Stimulated activated CD4-positive, alpha-beta T cell treated with anti-CD3 and anti-CD28 coated beads, Interleukin-12 subunit alpha, Interleukin-12 subunit beta, amount 100 ng/mL, for 24 hours (primary cell): Measurements from ENCODE around the gene TNNT3.
"Not testable (repeated sequence)": the region's sequence is repeated elsewhere in the genome, so short reads cannot be mapped to it uniquely, and the experiment has no call there.

Experiments
- DNase-seq, 2 experiments: peaks; one replicate each; pipeline ENCODE4 v3.0.0-alpha.2; 2020; ENCODE audit warnings: low read depth in 2 of 2

The TNNT3 gene

DNA sequence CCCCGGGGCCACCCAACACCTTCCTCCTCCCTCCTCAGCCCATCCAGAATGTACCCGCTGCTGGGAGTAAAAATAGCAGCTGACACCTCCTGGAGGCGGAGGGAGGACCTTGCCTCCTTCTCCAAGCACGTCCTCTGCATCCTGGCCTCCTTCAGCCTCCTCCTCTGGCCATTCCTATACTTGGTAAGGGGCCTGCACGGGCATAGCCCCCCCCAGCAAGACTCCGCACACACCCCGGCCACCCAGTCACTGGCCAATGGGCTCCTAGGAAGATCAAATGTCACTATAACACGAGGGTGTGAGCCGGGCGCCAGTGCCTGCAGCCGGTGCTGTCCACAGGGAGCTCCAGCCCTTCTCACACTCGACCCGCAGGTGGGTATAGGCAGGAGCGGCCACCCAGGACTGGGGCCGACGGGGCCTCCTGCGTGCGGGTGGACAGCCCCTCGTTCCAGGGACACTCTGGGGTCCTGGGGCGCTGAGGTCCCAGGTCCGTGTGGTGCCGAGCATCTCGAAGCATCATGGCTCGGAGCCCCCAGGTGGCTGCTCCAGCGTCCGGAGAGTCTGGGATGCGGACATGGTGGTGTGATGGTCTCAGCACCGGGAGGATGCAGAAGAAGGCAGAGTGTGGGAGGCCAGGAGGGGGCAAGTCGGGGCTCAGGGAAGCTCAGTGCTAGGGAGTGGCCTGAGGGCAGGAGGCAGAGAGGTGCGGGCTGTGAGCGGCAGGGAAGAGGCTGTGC is at the start of gene TNNT3:
Gene TNNT3 (plus strand): TSS at position 313 of the 737 bp plus-strand sequence. CDS start 3,172 bp downstream, outside the sequence.
- no peak for DNase-seq

DNA sequence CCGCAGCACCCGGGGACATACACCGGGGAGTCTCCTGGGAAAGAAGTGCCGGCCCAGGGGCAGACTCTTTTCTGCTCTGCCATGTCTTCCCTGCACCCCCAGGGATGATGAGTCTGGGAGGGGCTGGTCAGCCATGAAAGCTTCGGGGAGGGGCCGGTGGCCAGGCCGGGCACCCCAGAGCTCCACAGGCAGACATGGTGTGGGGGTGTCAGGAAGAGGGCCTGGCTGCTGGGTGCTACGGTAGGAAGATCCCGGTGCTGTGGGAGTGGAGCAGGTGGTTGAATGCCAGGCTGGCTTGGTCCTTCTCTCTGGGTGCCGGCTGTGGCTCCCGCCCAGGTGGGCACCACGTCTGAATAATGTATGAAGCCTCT is 49.2 kb upstream of the TNNT3 start:
- no peak for DNase-seq

DNA sequence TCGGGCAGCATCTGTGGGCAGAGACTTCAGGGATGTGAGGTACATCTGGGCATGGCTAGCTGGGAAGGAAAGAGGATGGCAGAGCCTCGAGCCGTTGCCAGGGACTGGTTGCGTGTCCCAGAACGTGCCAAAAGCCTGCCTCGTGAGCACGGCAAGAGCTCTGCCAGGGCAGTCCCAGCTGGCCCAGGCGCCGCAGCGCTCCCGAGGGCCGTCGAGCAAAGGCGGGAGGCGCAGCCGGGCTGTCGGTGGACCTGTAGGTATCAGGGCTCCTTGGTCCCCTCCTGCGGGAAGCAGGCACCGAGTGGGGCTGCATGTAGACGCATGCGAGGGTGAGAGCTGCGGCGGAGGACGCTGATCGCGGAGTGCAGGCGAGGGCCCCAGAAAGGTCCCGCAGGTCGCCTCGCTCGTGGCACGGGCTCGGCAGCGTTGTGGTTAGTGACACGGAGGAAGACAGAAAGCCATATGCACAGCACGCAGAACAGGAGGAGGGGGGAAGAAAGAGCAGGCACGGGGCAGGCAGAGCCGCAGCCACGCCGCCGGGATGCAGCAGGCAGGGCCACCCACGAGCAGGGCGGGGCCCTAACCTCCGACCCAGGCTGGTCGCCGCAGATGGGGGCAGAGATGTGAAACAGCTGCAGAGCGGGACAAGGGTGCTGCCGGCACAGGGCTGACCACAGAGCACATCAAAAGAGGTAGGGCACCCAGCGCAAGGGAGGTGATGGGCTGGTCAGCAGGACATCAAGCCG is 48.6 kb upstream of the TNNT3 start:
- no peak for DNase-seq

DNA sequence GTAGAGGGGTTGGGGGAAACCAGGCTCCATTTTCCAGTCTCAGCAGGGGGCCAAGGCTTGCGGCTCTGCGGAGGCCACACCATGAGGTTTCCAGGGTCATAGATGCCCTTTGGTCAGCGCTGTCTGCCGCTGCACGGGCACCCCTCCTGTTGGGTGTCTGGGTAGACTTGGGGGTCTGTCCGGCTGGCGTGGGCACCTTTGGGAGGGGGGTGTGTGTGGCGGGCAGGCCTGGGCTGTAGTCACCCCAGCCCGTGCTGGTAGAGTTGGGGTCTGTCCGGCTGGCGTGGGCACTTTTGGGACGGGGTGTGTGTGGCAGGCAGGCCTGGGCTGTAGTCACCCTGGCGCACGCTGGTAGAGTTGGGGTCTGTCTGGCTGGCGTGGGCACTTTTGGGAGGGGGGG is 48.0 kb upstream of the TNNT3 start:
- DNase-seq, result no peak

DNA sequence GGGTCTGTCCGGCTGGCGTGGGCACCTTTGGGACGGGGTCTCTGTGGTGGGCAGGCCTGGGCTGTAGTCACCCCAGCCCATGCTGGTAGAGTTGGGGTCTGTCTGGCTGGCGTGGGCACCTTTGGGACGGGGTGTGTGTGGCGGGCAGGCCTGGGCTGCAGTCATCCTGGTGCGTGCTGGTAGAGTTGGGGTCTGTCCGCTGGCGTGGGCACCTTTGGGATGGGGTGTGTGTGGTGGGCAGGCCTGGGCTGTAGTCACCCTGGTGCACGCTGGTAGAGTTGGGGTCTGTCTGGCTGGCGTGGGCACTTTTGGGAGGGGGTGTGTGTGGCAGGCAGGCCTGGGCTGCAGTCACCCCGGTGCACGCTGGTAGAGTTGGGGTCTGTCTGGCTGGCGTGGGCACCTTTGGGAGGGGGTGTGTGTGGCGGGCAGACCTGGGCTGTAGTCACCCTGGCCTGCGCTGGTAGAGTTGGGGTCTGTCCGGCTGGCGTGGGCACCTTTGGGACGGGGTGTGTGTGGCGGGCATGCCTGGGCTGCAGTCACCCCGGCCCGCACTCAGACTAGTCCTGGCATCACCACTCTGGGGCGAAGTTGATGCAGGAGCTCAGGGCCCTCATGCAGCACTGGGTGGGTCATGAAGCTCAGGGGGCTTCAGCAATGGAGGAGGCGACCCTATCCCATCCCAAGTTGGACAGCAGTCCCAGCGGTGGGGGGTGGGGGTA is 47.1 kb upstream of the TNNT3 start:
- DNase-seq, result no peak

DNA sequence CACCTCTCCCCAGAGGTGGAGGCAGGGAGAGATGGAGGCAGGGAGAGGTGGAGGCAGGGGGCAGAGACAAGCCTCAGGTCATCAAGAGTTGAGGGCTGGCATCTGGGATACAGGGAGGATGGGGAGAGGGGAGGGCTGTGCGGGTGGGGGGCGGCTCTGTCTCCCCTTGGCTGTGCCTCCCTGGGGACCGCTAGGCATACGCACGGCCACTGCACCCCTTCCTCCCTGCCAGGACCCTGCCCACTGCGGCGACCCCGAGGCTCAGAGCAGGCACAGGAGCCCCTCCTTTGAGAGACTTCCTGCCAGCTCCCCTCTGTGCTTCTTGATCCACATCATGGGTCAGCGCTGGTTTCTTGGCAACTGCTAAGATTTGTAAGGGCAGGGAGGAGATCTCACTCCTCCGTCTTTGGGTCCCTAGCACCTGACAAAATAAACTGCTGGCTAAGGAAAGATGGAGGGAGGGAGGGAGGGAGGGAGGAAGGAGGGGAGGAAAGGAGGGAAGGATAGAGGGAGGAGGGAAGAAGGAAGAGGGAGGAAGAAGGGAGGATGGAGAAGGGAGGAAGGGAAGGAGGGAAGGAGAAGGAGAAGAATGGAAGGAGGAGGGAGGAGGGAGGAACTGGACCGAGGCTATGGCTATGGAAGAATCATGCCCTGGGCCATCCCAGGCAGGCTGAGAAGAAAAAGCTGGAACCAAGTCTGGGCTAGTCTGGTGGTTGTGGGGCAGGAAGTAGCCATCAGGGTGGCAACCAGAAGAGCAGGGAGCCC is 46.3 kb upstream of the TNNT3 start:
- DNase-seq, result no peak

DNA sequence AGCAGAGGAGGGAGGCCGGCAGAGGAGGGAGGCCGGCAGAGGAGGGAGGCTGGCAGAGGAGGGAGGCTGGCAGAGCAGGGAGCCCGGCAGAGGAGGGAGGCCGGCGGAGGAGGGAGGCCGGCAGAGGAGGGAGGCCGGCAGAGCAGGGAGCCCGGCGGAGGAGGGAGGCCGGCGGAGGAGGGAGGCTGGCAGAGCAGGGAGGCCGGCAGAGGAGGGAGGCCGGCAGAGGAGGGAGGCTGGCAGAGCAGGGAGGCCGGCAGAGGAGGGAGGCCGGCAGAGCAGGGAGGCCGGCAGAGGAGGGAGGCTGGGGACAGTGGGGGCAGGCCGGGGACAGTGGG is 45.7 kb upstream of the TNNT3 start:
- DNase-seq, result not testable (repeated sequence)

DNA sequence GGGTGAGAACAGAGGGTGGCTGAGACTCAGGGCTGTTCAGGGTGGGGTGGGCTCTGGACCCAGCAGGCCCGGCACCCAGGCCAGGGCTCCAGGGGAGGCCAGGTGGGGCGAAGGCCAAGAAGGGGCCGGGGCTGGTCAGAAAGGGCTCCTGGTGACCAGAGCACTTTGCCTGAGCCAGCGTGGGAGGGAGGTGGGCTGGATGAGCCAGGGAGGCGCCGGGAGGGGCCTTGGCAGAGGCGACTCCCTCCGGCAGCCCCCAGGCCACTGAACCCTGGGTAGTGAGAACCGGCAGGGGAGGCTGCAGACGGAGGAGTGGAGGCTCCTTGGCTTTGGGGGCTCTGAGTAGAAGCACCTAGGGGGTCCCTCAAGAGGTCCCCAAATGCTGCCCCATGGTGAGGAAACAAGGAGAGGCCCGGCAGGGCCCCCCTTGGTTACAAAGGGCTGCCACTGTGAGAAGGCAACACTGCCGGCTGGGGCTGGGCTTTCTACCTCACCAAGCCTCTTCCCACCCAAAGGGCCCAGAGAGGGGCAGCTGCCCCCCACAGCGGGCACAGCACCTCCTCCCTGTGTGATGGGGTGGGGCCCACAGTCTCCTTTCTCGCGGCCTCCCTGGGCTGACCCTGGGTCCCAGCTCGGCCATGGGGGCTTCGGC is 44.9 kb upstream of the TNNT3 start:
- not testable (repeated sequence) for DNase-seq

DNA sequence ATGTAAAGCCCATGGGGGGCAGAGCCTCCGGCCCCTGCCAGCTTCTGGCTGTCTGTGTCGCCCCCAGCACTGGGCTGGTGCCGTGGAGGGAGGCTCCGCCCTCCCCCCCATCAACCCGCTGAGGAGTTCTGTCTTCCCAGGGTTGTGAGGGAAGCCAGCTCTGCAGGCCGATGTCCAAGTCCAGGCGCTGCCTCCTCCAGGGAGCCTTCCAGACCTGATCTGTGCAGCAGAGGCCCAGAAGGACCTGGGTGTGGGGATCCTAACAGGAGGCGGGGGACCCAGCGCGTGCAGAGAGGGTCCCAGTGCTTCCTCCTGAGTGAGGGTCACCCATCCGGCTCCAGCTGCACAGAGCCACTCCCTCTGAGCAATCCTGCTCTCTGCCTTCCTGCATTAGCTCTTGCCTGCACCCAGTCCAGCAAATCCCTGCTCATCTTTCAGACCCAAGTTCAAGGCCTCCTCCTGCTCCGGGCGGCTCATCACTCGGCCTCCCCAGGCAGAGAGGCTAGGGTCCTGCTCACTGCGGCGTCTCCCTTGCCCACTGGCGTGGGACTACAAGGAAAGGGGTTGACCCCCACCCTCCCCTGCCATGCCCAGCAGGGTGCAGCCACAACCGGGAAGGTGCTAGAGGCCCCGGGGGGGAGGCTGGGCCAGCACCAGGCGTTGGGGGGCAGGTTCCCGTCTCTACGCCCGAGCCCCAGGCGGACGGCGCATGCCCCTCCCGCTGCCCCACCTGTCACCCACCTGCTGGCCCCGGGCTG is 44.2 kb upstream of the TNNT3 start:
- no peak for DNase-seq

DNA sequence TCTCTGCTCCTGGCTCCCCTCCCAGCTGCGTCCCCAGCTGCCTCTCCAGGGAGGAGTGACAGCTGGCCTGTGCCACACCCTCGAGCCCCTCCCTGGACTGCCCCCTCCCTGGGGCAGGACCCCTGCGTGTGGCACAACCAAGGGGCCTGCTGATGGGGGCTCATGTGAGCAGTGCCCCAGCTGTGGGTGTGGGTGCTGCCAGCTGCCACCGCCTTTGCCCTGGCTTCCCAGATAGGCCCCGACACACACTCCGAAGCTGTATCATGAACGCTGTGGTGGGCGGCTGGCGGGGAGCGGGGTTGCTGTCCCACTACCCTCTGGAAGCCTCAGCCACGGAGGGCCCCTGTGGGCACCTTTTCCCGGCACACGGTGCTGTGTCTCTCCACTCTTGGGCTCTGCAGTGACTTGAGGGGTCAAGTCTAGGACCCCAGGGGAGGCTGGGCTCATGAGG is 43.6 kb upstream of the TNNT3 start:
- not testable (repeated sequence) for DNase-seq

DNA sequence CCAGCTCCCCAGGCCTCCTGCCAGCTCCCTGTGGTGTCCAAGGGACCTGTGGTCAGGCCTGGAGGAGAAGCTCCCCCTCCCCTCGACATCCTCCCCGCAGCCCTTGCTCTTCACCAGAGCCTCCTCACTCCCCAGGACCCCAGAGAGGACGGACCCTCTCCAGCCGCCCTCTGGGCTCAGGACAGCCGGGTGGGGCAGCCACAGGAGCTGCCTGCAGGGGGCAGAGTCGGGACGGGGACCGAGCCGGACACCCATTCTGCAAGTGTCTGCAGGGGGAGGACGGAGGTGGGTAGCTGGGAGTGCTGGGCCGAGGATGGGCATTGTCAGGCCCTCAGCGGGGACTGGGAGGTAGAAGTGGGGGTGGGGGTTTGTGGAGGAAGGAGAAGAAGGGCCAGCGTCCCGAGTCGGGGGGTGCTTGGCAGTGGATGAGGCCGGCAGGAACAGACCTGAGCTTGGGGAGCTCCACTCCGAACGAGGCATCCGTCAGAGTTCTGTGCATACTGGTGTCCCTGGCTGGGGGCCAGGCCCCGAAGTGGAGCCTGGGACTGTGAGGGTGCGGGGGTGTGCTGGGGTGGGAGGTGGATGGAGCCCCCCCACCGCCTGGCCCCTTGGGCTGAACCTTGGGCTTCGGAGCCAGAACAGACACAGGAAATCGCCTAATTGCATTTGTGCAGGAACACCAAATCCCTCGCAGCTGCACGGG is 43.0 kb upstream of the TNNT3 start:
- DNase-seq, result no peak

DNA sequence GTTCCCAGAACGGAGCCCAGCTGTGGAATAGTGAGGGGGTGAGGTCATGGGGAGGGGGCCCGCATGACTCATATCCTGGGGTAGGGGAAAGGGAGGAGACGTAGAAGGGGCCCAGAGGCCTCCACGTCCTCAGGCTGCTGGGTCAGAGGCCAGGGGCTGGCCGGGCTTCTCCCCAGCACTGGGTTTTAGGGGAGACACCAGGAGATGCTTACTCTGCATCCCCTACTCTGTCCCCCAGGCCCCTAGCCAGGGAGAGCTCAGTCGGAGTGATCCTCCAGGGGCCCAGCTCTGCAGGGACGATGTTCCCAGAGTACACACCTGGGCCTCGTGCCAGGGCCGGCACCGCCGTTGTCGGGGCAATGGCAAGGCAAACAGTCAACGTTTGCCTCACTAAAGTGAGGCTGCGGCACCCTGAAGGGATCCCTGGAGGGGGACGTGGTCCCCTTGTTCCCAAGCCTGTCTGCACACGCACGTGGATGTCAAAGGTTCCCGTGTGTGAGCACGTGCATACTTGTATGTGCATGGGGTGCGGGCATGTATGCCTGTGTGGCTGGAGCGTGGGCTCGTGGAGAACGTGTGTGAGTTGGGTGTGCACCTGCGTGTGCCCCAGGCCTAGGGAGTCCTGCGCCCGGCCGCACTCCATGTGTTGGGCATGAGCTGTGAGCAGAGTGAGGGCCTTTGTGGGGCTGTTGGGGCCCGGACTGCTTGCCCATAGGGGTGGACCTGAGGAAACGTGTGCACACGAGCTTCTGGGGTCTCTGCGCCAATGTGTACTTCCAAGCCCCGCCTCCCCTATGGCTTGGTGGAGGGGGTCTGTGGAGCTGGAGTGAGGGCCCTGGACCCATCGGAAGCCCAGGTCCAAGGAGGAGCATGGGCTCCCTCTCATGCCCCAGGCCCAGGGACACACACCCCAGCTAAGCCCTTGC is 42.0 kb upstream of the TNNT3 start:
- no peak for DNase-seq

DNA sequence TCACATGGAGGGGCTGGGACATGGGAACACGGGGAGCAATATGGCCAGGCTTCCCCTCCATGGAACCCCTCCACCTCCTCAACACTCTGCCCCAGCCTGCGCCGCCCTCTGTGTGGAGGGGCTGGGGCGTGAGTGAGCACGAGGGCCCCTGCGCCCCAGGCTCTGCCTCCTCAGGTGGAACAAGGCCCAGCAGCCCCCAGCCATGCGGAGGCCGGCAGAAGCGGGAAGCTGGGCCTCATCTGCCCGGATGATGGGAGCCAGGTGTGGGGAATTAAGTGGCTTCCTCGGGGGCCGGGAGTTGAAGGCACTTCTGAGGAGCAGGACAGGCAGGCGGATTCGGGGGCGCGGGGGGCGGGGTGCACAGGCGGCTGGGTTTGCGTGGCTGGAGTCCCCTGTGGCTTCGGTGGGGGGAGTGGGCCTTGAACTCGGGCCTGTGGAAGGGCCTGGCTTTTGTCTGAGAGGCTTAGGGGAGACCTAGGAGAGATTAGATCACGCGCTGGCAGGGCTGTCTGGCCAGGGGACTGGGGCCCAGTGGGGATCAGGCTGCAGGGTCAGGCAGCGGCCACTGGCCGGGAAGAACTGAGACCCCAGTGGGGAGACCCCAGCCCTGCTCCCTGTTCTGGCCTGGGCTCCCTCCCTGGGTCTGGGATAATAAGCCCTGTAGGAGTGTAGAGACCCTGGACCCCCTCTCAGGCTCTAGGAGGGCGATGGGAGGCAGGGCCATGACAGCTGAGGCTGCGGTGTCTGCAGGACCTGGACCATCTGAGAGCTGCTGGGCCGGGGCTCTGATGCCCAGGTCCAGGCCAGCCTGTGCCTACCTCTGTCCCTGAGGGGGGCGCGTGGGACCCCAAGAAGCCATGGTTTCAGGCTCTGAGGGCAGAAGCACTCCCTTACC is 41.1 kb upstream of the TNNT3 start:
- no peak for DNase-seq

DNA sequence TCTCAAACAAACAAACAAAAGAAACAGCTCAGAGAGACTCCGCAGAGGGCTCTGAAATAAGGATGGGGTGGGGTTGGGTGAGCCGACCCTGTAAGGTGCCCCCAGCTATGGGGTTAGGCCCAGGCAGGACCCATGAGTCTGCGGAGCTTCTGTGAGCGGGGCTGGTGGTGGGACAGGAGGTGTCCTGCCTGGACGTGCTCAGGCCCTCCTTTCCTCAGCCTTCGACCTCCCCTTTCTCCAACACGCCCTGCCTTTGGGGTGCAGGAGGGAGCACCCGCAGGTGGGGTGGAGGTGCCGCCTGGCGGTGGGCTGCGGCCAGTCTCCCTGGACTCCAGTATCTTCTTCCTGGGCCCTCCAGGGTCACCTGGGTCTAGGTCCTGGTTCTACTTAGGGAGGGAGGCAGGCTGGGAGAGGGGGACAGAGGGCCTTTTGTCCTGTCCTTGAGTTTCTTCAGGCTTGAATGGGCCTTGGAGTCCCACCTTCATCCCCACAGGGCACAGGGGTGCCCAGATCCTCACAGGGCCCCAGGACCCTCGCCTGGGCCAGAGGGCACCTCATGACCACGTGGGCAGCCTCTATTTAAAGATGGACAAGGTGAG is 40.1 kb upstream of the TNNT3 start:
- DNase-seq, result no peak

DNA sequence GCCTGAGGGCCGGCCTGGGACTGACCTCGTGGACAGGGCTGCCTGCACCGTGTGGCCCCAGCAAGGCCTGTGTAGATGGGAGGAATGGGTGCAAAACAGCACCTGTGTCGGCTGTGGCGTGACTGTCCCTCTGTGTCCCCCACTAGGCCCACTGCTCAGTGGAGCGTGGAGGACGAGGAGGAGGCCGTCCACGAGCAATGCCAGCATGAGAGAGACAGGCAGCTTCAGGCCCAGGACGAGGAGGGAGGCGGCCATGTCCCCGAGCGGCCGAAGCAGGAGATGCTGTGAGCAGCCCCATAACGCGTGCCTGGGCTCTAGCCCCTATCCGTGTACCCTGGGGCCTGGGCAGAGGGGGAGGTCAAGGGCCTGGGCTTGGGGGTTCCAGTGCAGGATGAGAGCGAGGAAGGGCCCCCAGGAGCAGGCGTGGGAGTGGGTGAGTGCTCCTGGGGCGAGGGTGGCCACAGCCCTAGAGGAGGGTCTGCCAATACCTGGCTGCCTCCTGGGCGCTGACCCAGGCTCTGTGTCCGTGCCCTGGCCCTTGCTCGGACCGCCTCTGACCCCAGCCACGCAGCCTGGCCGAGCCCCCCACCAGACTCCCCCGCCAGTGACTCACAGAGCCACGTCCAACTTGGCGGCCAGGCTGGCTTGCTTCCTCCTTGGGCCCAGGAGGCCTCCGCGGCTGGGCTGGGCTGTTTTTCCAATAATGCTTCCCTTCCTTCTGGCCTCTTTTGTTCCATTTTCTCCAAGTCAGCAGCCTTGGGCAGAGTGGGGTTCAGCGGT is 39.4 kb upstream of the TNNT3 start:
- DNase-seq, result no peak

DNA sequence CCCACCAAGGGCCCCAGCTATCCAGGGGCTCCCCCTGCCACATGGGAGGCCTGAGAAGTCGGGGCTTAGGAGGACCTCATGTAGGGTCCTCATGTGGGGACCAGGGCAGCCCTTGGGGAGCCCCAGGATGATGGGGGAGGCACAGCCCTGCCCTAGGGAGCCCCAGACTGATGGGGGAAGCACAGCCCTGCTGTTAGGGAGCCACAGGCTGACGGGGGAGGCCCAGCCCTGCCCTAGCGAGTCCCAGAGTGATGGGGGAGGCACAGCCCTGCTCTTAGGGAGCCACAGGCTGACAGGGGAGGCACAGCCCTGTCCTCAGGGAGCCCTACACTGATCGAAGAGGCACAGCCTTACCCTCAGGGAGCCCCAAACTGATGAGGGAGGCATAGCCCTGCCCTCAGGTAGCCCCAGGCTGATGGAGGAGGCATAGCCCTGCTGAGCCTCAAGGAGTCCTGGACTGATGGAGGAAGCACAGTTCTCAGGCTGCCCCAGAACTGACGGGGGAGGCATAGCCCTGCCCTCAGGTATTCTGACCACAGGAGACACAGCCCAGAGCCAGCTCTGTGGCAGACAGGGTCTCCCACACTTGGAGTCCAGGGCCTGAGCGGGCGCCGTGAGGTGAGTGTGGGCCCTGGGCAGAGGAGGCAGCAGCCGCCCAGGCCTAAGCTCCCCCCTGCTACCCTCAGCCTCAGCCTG is 38.6 kb upstream of the TNNT3 start:
- DNase-seq, result no peak
